H1 (cell line): ENCODE measurements around the gene ELOVL6. TPM values are rescaled to one million over a fixed set of nuclear protein-coding genes. Genes with fewer than 3 reads are reported as not detected.

Experiments used
- CBX5 ChIP-seq: fragments of 300-800, 300-1000 bp; sonication (generic); IDR thresholded peaks from 2 replicates; pipeline ENCODE4 v1.7.1; 2016; ENCODE audit warnings: antibody characterized with exemption, low read length, low read depth
- KDM4A ChIP-seq: IDR thresholded peaks from one replicate; pipeline ENCODE4 v1.7.1; 2012; ENCODE audit warnings: low read depth, mild to moderate bottlenecking, moderate library complexity, low read length, inconsistent platforms; ENCODE audit not compliant: severe bottlenecking
- RNF2 ChIP-seq: fragments of 200-900, 300-1000 bp; sonication (generic); IDR thresholded peaks from 2 replicates; pipeline ENCODE4 v1.7.1; 2016; ENCODE audit warnings: borderline replicate concordance, low read depth, mild to moderate bottlenecking, antibody characterized with exemption, low read length; ENCODE audit not compliant: poor library complexity, severe bottlenecking; ENCODE audit errors: missing control alignments
- TBP ChIP-seq: IDR thresholded peaks from 2 replicates; pipeline ENCODE4 v1.6.1; 2011; ENCODE audit warnings: low read depth, low read length, improper control_type of control experiment
- polyA plus RNA-seq, 7 experiments: library from polyadenylated mRNA; depleted of rRNA in 3 of 7; stranded (reverse) in 5 of 7; unstranded in 2 of 7; fragments of >200 nt in 5 of 7; fragments of 200-250 nt in 2 of 7; gene quantifications; 1 replicate in 5 of 7; 2 replicates in 1 of 7; 4 replicates in 1 of 7; pipeline versions ENCODE4 v1.2.1 to v1.2.3, GENCODE V29; 2011 to 2013; ENCODE audit warnings: missing spikeins in 2 of 7, mixed read lengths in 2 of 7
- total RNA-seq: library from RNA; stranded (reverse); fragmentation: NEBNext Ultra II Directional; extraction: Animal tissue kit (Norgen Biotek cat#: 25700); gene quantifications from 2 replicates; pipeline ENCODE4 v1.2.1, GENCODE V29; 2021
- TF ChIP-seq, protein P1 (sequence below): fragments of 300-600 bp; sonication (generic); IDR thresholded peaks from 2 replicates; pipeline ENCODE4 v1.7.1; 2012; ENCODE audit warnings: low read length, moderate library complexity, mild to moderate bottlenecking, inconsistent platforms; ENCODE audit not compliant: insufficient replicate concordance
- TF ChIP-seq, protein P2 (sequence below), 3 experiments: IDR thresholded peaks; 1 replicate in 2 of 3; 2 replicates in 1 of 3; pipeline versions ENCODE4 v1.5.1 to v1.6.1; 2011; ENCODE audit warnings: low read length in 3 of 3, mild to moderate bottlenecking in 3 of 3, inconsistent platforms in 2 of 3, low read depth in 1 of 3, moderate library complexity in 1 of 3; ENCODE audit not compliant: insufficient read depth in 1 of 3; ENCODE audit errors: control extremely low read depth in 1 of 3

The ELOVL6 gene
- total and polyA plus RNA-seq, 2 of the 8 experiments (the other 6 are each of a cell fraction or from before 2014, with no cell fraction given) = 27.8 to 86.6 TPM

DNA sequence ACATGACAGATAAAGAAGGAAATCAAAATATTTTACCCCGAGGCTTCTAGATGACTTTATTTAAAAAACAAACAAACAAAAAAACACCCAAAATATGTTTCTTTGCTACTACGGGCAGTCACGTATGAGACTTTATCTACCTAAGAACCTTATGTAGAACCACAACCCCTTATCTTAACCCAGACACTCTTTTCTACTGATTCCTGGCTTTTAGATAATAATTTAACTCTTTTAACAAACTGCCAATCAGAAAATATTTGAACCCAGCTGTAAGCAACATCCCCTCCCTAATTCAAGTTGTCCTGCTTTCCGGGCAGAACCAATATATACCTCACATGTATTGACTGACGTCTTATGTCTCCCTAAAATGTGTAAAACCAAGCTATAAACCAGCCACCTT lies 15.4 kb downstream of the ELOVL6 start (continued):
- TF ChIP-seq, protein P1, sequence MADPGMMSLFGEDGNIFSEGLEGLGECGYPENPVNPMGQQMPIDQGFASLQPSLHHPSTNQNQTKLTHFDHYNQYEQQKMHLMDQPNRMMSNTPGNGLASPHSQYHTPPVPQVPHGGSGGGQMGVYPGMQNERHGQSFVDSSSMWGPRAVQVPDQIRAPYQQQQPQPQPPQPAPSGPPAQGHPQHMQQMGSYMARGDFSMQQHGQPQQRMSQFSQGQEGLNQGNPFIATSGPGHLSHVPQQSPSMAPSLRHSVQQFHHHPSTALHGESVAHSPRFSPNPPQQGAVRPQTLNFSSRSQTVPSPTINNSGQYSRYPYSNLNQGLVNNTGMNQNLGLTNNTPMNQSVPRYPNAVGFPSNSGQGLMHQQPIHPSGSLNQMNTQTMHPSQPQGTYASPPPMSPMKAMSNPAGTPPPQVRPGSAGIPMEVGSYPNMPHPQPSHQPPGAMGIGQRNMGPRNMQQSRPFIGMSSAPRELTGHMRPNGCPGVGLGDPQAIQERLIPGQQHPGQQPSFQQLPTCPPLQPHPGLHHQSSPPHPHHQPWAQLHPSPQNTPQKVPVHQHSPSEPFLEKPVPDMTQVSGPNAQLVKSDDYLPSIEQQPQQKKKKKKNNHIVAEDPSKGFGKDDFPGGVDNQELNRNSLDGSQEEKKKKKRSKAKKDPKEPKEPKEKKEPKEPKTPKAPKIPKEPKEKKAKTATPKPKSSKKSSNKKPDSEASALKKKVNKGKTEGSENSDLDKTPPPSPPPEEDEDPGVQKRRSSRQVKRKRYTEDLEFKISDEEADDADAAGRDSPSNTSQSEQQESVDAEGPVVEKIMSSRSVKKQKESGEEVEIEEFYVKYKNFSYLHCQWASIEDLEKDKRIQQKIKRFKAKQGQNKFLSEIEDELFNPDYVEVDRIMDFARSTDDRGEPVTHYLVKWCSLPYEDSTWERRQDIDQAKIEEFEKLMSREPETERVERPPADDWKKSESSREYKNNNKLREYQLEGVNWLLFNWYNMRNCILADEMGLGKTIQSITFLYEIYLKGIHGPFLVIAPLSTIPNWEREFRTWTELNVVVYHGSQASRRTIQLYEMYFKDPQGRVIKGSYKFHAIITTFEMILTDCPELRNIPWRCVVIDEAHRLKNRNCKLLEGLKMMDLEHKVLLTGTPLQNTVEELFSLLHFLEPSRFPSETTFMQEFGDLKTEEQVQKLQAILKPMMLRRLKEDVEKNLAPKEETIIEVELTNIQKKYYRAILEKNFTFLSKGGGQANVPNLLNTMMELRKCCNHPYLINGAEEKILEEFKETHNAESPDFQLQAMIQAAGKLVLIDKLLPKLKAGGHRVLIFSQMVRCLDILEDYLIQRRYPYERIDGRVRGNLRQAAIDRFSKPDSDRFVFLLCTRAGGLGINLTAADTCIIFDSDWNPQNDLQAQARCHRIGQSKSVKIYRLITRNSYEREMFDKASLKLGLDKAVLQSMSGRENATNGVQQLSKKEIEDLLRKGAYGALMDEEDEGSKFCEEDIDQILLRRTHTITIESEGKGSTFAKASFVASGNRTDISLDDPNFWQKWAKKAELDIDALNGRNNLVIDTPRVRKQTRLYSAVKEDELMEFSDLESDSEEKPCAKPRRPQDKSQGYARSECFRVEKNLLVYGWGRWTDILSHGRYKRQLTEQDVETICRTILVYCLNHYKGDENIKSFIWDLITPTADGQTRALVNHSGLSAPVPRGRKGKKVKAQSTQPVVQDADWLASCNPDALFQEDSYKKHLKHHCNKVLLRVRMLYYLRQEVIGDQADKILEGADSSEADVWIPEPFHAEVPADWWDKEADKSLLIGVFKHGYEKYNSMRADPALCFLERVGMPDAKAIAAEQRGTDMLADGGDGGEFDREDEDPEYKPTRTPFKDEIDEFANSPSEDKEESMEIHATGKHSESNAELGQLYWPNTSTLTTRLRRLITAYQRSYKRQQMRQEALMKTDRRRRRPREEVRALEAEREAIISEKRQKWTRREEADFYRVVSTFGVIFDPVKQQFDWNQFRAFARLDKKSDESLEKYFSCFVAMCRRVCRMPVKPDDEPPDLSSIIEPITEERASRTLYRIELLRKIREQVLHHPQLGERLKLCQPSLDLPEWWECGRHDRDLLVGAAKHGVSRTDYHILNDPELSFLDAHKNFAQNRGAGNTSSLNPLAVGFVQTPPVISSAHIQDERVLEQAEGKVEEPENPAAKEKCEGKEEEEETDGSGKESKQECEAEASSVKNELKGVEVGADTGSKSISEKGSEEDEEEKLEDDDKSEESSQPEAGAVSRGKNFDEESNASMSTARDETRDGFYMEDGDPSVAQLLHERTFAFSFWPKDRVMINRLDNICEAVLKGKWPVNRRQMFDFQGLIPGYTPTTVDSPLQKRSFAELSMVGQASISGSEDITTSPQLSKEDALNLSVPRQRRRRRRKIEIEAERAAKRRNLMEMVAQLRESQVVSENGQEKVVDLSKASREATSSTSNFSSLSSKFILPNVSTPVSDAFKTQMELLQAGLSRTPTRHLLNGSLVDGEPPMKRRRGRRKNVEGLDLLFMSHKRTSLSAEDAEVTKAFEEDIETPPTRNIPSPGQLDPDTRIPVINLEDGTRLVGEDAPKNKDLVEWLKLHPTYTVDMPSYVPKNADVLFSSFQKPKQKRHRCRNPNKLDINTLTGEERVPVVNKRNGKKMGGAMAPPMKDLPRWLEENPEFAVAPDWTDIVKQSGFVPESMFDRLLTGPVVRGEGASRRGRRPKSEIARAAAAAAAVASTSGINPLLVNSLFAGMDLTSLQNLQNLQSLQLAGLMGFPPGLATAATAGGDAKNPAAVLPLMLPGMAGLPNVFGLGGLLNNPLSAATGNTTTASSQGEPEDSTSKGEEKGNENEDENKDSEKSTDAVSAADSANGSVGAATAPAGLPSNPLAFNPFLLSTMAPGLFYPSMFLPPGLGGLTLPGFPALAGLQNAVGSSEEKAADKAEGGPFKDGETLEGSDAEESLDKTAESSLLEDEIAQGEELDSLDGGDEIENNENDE = no peak
- TF ChIP-seq TBP (no peak), CBX5 (no peak), RNF2 (no peak), KDM4A (no peak)
- TF ChIP-seq, protein P2, sequence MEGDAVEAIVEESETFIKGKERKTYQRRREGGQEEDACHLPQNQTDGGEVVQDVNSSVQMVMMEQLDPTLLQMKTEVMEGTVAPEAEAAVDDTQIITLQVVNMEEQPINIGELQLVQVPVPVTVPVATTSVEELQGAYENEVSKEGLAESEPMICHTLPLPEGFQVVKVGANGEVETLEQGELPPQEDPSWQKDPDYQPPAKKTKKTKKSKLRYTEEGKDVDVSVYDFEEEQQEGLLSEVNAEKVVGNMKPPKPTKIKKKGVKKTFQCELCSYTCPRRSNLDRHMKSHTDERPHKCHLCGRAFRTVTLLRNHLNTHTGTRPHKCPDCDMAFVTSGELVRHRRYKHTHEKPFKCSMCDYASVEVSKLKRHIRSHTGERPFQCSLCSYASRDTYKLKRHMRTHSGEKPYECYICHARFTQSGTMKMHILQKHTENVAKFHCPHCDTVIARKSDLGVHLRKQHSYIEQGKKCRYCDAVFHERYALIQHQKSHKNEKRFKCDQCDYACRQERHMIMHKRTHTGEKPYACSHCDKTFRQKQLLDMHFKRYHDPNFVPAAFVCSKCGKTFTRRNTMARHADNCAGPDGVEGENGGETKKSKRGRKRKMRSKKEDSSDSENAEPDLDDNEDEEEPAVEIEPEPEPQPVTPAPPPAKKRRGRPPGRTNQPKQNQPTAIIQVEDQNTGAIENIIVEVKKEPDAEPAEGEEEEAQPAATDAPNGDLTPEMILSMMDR (IDR thresholded peaks at IDR 0.05; ENCODE audit: control extremely low read depth in 1 of 3, insufficient read depth in 1 of 3, low read depth in 1 of 3, low read length in 3 of 3) = no peak
